Measurements from ENCODE around the gene ZFYVE28. TPM values are rescaled to one million over a fixed set of nuclear protein-coding genes. Genes with fewer than 3 reads are reported as not detected.

The ZFYVE28 gene
- total RNA-seq, 1 experiment from 2014 or later, result 3.4 TPM

- no peak for DNase-seq (ENCODE audit: low spot score)
Measured at GRCh38 chr4:2261110-2261852, 157.2 kb downstream of the ZFYVE28 start.

- no peak for DNase-seq (ENCODE audit: low spot score)
Measured at GRCh38 chr4:2260344-2261109, 157.9 kb downstream of the ZFYVE28 start.

GRCh38 chr4:2259541-2260343 is 158.7 kb downstream of the ZFYVE28 start:
- DNase-seq (ENCODE audit: low spot score), result no peak

- DNase-seq (ENCODE audit: low spot score), result no peak
Measured at GRCh38 chr4:2259036-2259540, 159.4 kb downstream of the ZFYVE28 start.

GRCh38 chr4:2258091-2259035 is 160.1 kb downstream of the ZFYVE28 start:
- DNase-seq (ENCODE audit: low spot score), result no peak

GRCh38 chr4:2257361-2258081 is 160.9 kb downstream of the ZFYVE28 start:
- DNase-seq (ENCODE audit: low spot score), result no peak

- DNase-seq (ENCODE audit: low spot score), result no peak
Measured at GRCh38 chr4:2256781-2257191, 161.7 kb downstream of the ZFYVE28 start.

- DNase-seq (ENCODE audit: low spot score), result no peak
Measured at GRCh38 chr4:2256156-2256731, 162.2 kb downstream of the ZFYVE28 start.

- no peak for DNase-seq (ENCODE audit: low spot score)
Measured at GRCh38 chr4:2255501-2256155, 162.8 kb downstream of the ZFYVE28 start.

- no peak for DNase-seq (ENCODE audit: low spot score)
Measured at GRCh38 chr4:2254665-2255500, 163.6 kb downstream of the ZFYVE28 start.

- no peak for DNase-seq (ENCODE audit: low spot score)
Measured at GRCh38 chr4:2253160-2254084, 165.0 kb downstream of the ZFYVE28 start.

GRCh38 chr4:2252530-2253091 is 165.8 kb downstream of the ZFYVE28 start:
- no peak for DNase-seq (ENCODE audit: low spot score)

- DNase-seq (ENCODE audit: low spot score), result no peak
Measured at GRCh38 chr4:2251795-2252529, 166.5 kb downstream of the ZFYVE28 start.

- DNase-seq (ENCODE audit: low spot score), result no peak
Measured at GRCh38 chr4:2251073-2251794, 167.2 kb downstream of the ZFYVE28 start.

GRCh38 chr4:2250357-2251072 is 167.9 kb downstream of the ZFYVE28 start:
- no peak for DNase-seq (ENCODE audit: low spot score)

Data from A172 (cell line).